Karpas-422 (cell line): Measurements from ENCODE around the gene STRA6. TPM values are rescaled to one million over a fixed set of nuclear protein-coding genes. Genes with fewer than 3 reads are reported as not detected.

Experiments used
- DNase-seq: peaks from one replicate; pipeline ENCODE4 v3.0.0-alpha.2; 2015
- H2AFZ ChIP-seq: fragments of 200-600 bp; sonication (generic); 2 replicates; pipeline ENCODE4 v1.6.1; 2014; ENCODE audit warnings: antibody characterized with exemption, low read length, mixed read lengths
- H3K27ac ChIP-seq: fragments of 200-600 bp; sonication (generic); 2 replicates; pipeline ENCODE4 v1.5.1; 2014; ENCODE audit warnings: mild to moderate bottlenecking, low read length, moderate library complexity
- H3K27me3 ChIP-seq: fragments of 200-600 bp; sonication (generic); 2 replicates; pipeline ENCODE4 v1.6.1; 2014; ENCODE audit warnings: low read length, mixed read lengths
- H3K36me3 ChIP-seq: fragments of 200-600 bp; sonication (generic); 2 replicates; pipeline ENCODE4 v1.6.1; 2014; ENCODE audit warnings: low read length, mixed read lengths; ENCODE audit not compliant: insufficient read depth
- H3K4me1 ChIP-seq: fragments of 200-600 bp; sonication (generic); 2 replicates; pipeline ENCODE4 v1.6.1; 2014; ENCODE audit warnings: mild to moderate bottlenecking, low read length, mixed read lengths
- H3K4me2 ChIP-seq: fragments of 200-600 bp; sonication (generic); 2 replicates; pipeline ENCODE4 v1.6.1; 2014; ENCODE audit warnings: low read length, low read depth, mild to moderate bottlenecking; ENCODE audit not compliant: poor library complexity, severe bottlenecking
- H3K4me3 ChIP-seq: fragments of 200-600 bp; sonication (generic); 2 replicates; pipeline ENCODE4 v1.5.1; 2014; ENCODE audit warnings: mild to moderate bottlenecking, antibody characterized with exemption, low read length, mixed read lengths
- H3K79me2 ChIP-seq: fragments of 200-600 bp; sonication (generic); 2 replicates; pipeline ENCODE4 v1.6.1; 2014; ENCODE audit warnings: mild to moderate bottlenecking, low read length, mixed read lengths
- H3K9ac ChIP-seq: fragments of 200-600 bp; sonication (generic); 2 replicates; pipeline ENCODE4 v1.6.0; 2014; ENCODE audit warnings: low read length
- H3K9me2 ChIP-seq: fragments of 200-600 bp; sonication (generic), shearing (Covaris generic); replicated peaks from 2 replicates; pipeline ENCODE4 v1.6.0; 2014; ENCODE audit warnings: mild to moderate bottlenecking, low read length, moderate library complexity; ENCODE audit not compliant: insufficient read depth
- H3K9me3 ChIP-seq: fragments of 300-700, 200-600 bp; sonication (generic); 2 replicates; pipeline ENCODE4 v1.6.1; 2014; ENCODE audit warnings: low read length, mixed read lengths
- H4K20me1 ChIP-seq: fragments of 200-600 bp; sonication (generic); 2 replicates; pipeline ENCODE4 v1.6.1; 2014; ENCODE audit warnings: mild to moderate bottlenecking, antibody characterized with exemption, low read length, low read depth; ENCODE audit not compliant: insufficient read depth
- total RNA-seq: library from RNA; depleted of rRNA; stranded (reverse); fragments of >200 nt; shearing (Covaris generic); gene quantifications from 2 replicates; pipeline ENCODE4 v1.2.3, GENCODE V29; 2014; ENCODE audit warnings: low replicate concordance

The STRA6 gene
- total RNA-seq, 1 experiment from 2014 or later, result not detected

DNA sequence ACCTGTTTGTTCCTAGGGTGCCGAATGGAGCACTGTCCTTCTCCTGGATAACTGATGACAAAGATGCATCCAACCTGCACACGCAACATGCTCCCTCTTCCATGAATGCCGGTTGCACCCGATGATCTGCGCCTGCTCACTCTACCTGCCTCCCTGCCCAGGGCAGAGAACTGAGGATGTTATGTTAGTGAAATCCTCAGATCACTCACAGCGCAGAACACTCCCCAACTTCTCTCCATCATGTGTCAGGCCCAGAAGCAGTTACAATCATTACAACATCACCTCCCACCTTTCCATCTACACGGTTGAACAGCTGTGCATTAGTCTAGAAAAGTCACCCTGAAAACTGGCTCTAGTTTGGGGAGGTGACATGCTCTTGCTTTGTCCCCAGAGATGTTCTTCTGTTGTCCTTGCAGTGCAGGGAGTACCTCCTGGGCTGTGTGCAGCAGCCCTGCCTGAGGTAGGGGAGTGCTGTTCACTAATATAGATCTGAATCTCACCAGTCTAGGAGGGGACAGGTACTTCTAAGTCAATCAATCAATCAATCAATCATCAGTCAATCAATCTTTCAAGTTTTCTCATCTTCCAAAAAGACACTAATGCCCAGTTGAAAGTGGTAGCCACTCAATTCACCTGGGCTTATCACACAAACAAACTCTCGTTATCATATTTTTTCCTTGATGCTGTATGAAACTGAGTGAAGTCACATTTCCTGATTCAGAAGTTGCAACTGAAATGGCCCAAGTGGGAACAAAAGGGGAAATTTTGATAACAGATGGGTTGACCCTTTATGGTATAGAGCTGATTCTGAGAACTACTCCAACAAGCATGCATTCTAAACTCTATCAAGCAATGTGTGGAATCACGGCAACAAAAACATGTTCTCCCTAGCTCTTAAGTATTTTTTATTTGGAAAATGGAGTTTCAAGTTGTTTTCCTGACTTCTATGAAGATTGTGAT, 44.4 kb downstream of the STRA6 start:
- no peaks in the 10 kb centered on the region for H3K9me2 ChIP-seq
- no peak overlapping the region for H3K4me3 ChIP-seq
- no peaks in the 10 kb centered on the region for H3K9me3 ChIP-seq
- no peak overlapping the region for H3K27ac ChIP-seq
- no peaks in the 10 kb centered on the region for H3K36me3 ChIP-seq
- no peak overlapping the region for H3K4me2 ChIP-seq
- no peaks in the 10 kb centered on the region for H3K79me2 ChIP-seq
- no peak for DNase-seq
- no peak overlapping the region for H2AFZ ChIP-seq
- H4K20me1 ChIP-seq, result no peaks in the 10 kb centered on the region
- H3K27me3 ChIP-seq, result no peaks in the 10 kb centered on the region
- peaks cover 8% of the 10 kb centered on the region for H3K4me1 ChIP-seq
- no peak overlapping the region for H3K9ac ChIP-seq

DNA sequence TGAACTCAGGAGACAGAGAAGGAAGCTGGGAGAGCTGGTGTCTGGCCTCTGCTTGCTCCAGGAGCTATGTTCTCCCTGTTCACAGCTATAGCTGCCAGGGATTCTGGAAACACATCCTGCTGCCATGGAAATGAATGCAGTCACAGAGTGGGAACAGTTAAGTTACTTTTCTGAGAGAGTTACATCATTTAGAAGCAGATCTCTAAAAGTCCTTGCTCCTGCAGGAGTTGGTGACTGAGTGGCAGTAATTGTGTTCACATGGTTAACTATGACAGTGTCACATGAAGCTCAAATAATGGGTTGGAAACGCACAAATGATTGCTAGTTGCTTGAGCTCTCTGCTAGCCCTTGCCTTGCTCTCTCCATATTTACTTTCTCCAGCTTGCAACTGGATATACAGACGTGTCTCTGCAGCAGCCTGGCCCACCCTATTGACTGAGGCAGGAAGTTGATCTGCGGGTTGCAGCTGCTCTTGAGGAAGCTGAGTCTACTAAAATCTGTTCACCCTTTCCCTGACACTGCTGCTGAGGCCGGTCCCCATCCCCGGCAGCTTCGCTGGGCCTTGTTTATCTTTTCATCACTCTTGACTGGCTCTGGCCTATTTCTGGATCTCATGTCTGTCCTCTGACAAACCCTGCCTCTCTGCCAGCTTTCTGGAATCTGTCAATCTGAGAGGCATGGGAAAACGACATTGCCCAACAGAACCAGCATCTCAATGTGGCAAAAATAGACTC, 45.7 kb downstream of the STRA6 start:
- Histone ChIP-seq H3K27ac (no peak overlapping the region), H3K4me1 (peaks cover 8% of the 10 kb centered on the region), H3K9ac (no peak overlapping the region), H3K4me3 (no peak overlapping the region), H3K27me3 (no peaks in the 10 kb centered on the region), H3K4me2 (no peak overlapping the region), H3K9me3 (no peaks in the 10 kb centered on the region), H2AFZ (no peak overlapping the region), H4K20me1 (no peaks in the 10 kb centered on the region), H3K79me2 (no peaks in the 10 kb centered on the region), H3K36me3 (no peaks in the 10 kb centered on the region), H3K9me2 (no peaks in the 10 kb centered on the region)
- DNase-seq, result no peak

DNA sequence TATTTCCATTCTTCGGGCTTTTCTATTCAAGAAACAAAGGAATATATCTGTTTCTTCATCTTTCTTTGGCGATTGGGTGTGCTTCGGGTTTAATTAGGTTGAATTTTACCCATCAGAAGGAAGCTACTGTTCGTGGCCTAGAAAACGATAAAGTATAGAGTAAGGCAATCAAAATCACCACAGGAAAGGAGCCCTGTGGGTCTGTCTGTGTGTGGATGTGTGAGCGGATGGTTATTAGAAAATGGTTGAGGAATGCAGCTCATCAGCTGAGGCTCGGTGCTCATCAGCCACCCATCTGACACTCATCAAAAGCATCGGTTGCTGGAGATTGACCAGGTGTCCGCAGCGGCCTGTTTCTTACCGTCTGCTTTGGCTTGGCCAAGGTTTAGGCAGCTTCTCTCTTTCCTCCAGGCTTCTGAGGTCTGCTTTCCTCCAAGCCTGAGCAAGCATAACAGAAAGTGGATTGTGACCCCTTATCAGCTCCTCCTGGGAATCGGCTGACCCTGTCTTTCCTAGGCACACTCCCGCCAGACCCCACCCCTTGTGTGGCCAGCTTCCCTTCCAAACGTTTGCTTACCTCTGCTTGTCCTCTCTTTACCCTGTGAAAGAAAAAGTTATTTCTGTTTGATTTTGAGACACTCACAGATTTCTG, 46.7 kb downstream of the STRA6 start:
- Histone ChIP-seq H3K4me3 (no peak overlapping the region), H2AFZ (no peak overlapping the region), H3K4me1 (peaks cover 8% of the 10 kb centered on the region), H3K9me2 (no peaks in the 10 kb centered on the region), H4K20me1 (no peaks in the 10 kb centered on the region), H3K4me2 (no peak overlapping the region), H3K27ac (no peak overlapping the region), H3K9me3 (no peaks in the 10 kb centered on the region), H3K9ac (no peak overlapping the region), H3K79me2 (no peaks in the 10 kb centered on the region), H3K36me3 (no peaks in the 10 kb centered on the region), H3K27me3 (no peaks in the 10 kb centered on the region)
- DNase-seq, result no peak

DNA sequence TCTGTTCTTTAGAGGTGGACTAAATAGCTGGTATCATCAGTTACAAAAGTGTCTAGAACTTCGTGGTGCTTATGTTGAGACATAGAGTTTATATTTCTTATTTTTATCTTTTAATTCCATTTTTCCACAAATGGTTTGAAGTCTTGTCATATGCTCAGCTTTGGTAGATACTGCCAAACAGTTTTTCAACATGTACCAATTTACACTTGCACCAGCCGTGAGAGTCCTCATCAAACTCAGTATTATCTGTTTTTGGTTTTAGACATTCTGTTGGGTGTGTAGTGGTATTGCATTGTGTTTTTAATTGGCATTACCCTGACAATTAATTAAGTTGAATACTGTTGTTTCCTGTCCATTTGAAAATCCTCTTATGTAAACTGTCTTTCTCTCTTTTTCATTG, 55.5 kb downstream of the STRA6 start:
- Histone ChIP-seq H3K4me2 (no peak overlapping the region), H3K79me2 (no peaks in the 10 kb centered on the region), H3K9me3 (no peaks in the 10 kb centered on the region), H3K9me2 (no peaks in the 10 kb centered on the region), H3K36me3 (no peaks in the 10 kb centered on the region), H3K27me3 (no peaks in the 10 kb centered on the region), H3K9ac (no peak overlapping the region), H2AFZ (no peak overlapping the region), H3K4me3 (no peak overlapping the region), H4K20me1 (no peaks in the 10 kb centered on the region), H3K27ac (no peak overlapping the region), H3K4me1 (no peaks in the 10 kb centered on the region)
- no peak for DNase-seq

DNA sequence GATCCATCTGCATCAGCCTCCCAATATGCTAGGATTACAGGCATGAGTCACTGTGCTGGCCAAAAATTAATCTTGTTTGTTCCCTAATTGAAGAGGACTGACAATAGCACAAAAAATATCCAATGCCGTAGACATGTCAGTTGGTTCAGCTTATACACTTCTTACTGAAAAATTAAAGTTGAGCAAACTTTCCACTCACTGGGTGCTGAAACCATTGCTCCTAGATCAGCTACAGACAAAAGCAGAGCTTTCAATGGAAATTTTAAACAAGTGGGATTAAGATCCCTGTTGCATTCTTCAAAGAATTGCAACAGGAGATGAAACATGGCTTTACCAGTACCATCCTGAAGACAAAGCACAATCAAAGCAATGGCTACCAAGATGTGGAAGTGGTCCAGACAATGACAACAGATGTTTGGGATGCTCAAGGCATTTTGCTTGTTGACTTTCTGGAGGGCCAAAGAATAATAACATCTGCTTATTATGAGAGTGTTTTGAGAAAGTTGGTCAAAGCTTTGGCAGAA, 56.2 kb downstream of the STRA6 start:
- Histone ChIP-seq H3K9ac (no peak overlapping the region), H3K4me3 (no peak overlapping the region), H2AFZ (no peak overlapping the region), H3K79me2 (no peaks in the 10 kb centered on the region), H3K9me2 (no peaks in the 10 kb centered on the region), H3K27ac (no peak overlapping the region), H4K20me1 (no peaks in the 10 kb centered on the region), H3K4me1 (no peaks in the 10 kb centered on the region), H3K27me3 (no peaks in the 10 kb centered on the region), H3K9me3 (no peaks in the 10 kb centered on the region), H3K36me3 (no peaks in the 10 kb centered on the region), H3K4me2 (no peak overlapping the region)
- no peak for DNase-seq

DNA sequence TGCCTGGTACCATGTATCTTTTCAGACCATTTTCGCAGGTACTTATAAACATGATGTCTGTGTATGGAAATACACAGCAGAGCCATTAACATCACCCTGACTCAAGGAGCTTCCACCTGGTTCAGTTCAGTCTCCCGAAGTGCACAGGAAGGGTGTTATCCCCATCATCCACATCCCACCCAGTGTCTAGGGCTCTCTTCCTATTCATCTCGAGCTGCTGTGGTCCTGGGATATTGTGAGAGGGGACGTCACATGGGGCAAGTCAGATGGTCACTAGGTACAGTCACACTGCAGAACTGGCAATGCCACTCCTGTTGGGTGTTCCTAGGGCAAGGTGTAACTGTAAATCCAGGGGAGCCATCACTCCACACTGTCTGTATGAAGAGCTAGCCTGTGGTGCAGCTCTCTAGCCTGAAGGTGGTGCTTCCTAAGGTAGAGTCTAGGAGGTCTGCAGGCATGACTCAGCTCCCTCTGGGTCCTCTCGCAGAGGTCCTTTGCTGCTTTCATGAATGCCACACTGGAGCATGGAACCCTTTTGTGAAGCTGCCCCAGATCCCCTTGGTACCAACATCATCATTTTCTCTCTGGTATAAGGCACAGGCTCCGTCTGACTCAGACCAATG, 58.3 kb downstream of the STRA6 start:
- Histone ChIP-seq H3K4me1 (no peaks in the 10 kb centered on the region), H3K9ac (no peak overlapping the region), H3K79me2 (no peaks in the 10 kb centered on the region), H4K20me1 (no peaks in the 10 kb centered on the region), H3K9me3 (no peaks in the 10 kb centered on the region), H3K4me2 (no peak overlapping the region), H2AFZ (no peak overlapping the region), H3K9me2 (no peaks in the 10 kb centered on the region), H3K27ac (no peak overlapping the region), H3K4me3 (no peak overlapping the region), H3K27me3 (no peaks in the 10 kb centered on the region), H3K36me3 (no peaks in the 10 kb centered on the region)
- no peak for DNase-seq

DNA sequence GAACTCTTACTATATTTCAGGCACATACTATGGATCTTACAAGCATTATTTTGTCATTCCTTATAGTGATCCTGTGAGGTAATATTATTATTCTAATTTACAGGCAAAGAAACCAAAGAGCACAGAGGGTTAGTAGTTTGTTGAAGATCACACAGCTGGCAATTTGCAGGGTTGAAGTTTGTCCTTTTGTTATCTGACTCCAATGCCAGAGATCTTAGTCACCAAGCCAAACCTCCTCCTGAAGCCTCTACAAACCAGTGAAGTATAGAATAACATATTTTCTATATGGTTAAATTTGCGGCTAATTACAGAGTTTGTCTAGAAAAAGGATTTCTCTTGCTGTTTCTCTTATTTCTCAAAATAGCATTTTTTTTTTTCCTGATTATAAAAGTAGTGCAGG, 61.0 kb downstream of the STRA6 start:
- H4K20me1 ChIP-seq, result no peaks in the 10 kb centered on the region
- no peak overlapping the region for H2AFZ ChIP-seq
- H3K9ac ChIP-seq, result no peak overlapping the region
- H3K4me2 ChIP-seq, result no peak overlapping the region
- no peak overlapping the region for H3K4me3 ChIP-seq
- no peaks in the 10 kb centered on the region for H3K9me2 ChIP-seq
- no peaks in the 10 kb centered on the region for H3K9me3 ChIP-seq
- H3K36me3 ChIP-seq, result no peaks in the 10 kb centered on the region
- no peaks in the 10 kb centered on the region for H3K27me3 ChIP-seq
- H3K79me2 ChIP-seq, result no peaks in the 10 kb centered on the region
- H3K4me1 ChIP-seq, result no peaks in the 10 kb centered on the region
- H3K27ac ChIP-seq, result no peak overlapping the region
- DNase-seq, result no peak
